Thyroid gland (tissue), 4 donors: ENCODE data around the gene TSHR.

ENCODE experiments used
- CTCF ChIP-seq, 6 experiments: fragments of 200-600 bp in 3 of 6; fragments of 450-650 bp in 3 of 6; sonication (generic) in 3 of 6; IDR thresholded peaks; one replicate each; pipeline ENCODE4 v1.5.1; 2016 to 2019; ENCODE audit warnings: antibody characterized with exemption in 6 of 6, mild to moderate bottlenecking in 2 of 6, inconsistent platforms in 1 of 6, moderate library complexity in 1 of 6
- POLR2A ChIP-seq, 2 donors: fragments of 450-650 bp; IDR thresholded peaks; one replicate each; pipeline ENCODE4 v1.6.1; 2017; ENCODE audit warnings: antibody characterized with exemption in 2 of 2, mild to moderate bottlenecking in 2 of 2, moderate library complexity in 1 of 2

DNA sequence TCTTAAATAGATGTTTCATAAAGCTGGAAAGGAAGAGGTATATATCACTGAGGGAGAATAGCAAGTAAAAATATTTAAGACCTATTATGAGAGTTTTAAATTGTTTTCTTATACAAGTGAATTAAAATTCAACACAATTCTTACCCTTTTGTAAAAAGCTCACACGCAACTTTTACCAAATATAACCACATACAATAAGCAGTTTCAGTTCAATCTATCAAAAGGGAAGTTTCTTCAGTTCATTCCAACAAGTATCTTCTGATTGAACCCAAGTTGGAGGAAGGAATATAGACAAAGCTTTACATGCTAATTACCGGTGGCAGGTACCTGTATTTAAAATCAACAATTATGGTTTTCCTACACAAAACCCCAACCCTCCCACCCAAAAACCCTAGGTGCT lies 224.2 kb downstream of the TSHR start:
- TF ChIP-seq POLR2A (IDR thresholded peaks at IDR 0.05) (no peak), CTCF (IDR thresholded peaks at IDR 0.05) (no peak)
